CD4-positive, alpha-beta T cell treated with Interleukin-17A for 1 hour (primary cell): ENCODE measurements around the gene RNF41.
"Not testable (repeated sequence)": the region's sequence is repeated elsewhere in the genome, so short reads cannot be mapped to it uniquely, and the experiment has no call there.

Experiments used
- DNase-seq: peaks from one replicate; pipeline ENCODE4 v3.0.0-alpha.2; 2020

RNF41 gene

GRCh38 chr12:56221757-56222530 is at the start of gene RNF41:
Gene RNF41 (minus strand): TSS chr12:56221922. CDS start chr12:56214047, 7,875 bp downstream.
- peak; percentile 95 for DNase-seq

- peak; percentile 20 for DNase-seq
Measured at GRCh38 chr12:56271031-56271430, 49.3 kb upstream of the RNF41 start.

DNA sequence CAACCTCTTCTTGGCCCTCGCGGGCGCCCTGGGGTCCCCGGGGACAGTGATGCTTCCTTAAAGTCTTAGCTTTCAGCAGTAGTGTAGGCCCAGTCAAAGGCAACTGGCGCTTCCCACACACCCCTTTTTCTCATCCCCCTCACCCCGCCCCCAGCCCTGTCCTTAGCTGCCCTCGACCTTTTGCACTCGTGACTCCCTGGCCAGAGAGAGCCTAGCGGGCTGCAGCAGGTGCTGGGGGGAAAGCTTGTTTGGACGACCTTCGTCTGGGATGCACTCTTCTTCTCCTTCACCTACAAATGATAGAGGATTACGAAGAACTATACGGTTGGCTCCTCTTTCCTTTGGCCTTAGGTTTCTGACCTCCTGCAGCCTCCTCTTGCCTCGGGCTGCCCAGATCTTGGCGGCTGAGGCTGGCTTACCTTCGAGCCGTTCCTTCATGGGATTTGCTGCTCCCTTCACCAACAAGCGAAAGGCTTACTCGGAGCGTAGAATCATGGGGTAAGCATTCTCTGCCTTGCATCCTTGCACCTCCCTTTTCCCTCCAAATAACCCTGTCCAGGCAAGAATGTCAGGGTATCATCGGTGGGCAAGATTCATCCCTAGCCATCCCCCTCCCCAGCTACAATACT is 45.8 kb upstream of the RNF41 start:
- no peak for DNase-seq

DNA sequence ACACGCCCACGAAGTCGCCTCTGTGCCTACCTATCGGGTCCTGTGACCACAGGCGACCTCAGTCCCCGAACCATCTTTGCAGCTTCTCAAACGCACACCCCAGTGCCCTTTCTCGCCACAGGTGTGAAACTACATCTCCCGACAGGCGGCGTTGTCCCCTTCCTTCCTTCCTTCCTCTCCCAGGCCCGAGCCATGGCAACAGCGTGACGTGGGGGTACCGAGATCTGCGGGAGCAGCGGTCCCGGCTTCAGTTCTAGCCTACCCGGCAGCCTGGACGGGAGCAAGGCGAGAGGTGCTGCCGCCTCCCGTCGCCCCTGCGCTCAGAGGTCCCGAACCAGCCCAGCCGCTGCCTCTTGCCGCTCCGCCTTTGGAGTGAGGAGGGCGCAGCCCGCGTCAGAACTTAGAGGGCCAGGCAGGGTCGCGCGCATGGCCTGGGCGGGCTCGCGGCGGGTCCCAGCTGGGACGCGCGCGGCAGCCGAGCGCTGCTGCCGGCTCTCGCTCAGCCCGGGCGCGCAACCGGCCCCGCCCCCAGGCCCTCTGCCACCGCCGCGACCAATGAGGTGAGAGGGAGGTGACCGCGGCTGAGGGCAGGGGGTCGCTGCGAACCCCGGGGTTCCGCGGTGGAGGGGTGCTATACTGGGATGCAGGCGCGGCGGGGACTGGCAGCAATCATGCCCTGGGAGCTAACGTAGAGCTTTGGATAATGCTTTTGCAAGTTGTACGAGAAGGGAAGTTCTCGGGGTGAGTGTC is 45.1 kb upstream of the RNF41 start, which contains the start of gene COQ10A:
Gene COQ10A, plus strand, starts transcription at position 250 of the 750 bp plus-strand sequence. Its CDS starts 177 bp downstream, at position 427.
- peak; percentile 93 for DNase-seq

DNA sequence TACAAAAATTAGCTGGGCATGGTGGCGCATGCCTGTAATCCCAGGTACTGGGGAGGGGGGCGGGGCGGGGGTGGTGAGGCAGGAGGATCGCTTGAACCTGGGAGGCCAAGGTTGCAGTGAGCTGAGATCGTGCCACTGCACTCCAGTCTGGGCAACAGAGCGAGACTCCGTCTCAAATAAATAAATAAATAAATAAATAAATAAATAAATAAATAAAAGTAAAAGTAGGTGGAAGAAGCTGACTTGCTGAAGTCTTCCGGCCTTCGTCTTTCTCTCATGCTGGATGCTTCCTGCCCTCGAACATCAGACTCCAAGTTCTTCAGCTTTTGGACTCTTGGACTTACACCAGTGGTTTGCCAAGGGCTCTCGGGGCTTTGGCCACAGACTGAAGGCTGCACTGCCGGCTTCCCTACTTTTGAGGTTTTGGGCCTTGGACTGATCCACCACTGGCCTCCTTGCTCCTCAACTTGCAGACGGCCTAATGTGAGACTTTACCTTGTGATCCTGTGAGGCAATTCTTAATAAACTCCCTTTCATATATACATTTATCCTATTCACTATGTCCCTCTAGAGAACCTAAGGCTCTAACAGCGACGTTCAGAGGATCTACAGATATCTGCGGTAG is 44.5 kb upstream of the RNF41 start:
- not testable (repeated sequence) for DNase-seq

GRCh38 chr12:56262955-56263354 is 41.2 kb upstream of the RNF41 start:
- DNase-seq, result peak; percentile 14

- DNase-seq, result no peak
Measured at GRCh38 chr12:56261503-56262232, 39.9 kb upstream of the RNF41 start.

- DNase-seq, result no peak
Measured at GRCh38 chr12:56260921-56261320, 39.2 kb upstream of the RNF41 start.

DNA sequence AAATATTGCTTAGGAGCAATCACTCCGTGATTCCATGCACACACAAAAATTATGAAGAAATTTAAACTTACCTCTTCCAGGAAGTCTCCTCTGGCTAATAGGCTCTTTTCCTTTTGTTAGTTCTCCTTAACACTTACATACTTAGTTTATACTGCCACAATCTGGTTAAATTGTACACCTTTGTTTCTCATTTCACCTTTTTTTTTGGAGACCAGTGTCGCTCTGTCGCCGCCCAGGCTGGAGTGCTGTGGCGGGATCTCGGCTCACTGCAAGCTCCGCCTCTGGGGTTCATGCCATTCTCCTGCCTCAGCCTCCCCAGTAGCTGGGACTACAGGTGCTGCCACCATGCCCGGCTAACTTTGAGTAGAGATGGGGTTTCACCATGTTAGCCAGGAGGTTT is 38.7 kb upstream of the RNF41 start:
- DNase-seq, result no peak

DNA sequence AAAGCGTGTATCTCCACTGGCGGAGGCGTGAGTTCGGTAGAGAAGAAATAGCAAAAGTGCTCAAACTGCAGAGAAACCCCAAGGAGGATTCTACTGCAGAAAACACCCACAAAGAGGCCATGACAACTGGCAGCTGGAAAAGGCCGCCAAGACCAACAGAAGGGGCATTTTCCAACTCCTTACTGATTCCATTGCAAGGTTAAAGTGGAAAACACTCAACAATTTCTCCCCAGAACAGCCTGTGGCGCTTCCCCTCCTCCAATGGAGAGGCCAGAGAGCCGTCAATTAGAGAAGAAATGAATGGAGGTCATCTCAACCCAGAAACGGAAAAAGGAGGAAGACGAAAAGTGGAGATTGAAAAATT is 37.1 kb upstream of the RNF41 start:
- DNase-seq, result no peak

GRCh38 chr12:56258068-56258819 is 36.5 kb upstream of the RNF41 start, which contains the start of gene ANKRD52:
Gene ANKRD52 (minus strand): TSS chr12:56258384. CDS start chr12:56258269, 115 bp downstream.
- peak; percentile 77 for DNase-seq

- no peak for DNase-seq
Measured at GRCh38 chr12:56257491-56258067, 35.9 kb upstream of the RNF41 start.

- no peak for DNase-seq
Measured at GRCh38 chr12:56257071-56257470, 35.3 kb upstream of the RNF41 start.

DNA sequence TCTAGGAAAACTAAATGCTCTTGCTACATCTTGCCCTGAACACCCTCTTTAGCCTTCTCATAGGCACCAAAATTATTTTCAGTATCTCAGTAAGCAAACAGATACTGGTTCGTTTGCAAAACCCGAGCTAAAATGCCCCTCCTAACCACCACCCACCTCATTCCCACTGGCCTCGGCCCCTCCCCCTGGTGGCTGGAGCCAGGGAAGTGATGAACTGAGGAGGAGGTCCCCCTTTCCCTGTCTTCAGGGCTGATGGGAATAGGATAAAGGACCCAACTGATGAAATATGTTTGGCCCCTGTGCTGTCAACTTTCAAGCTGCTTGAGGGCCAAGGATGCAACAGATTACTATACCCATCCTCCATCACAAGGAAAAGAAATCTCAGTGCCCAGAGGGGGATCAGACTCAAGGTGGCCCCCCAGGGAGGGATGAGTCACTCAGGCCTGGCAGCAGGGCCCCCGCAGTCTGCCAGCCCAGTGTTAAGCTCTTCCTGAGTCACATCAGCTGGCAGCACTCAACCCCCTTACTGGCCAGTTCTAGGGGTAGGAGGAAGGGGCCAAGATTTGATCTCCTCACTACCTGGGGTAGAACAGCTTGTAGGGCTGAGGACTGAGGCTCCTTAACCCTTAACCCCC is 34.7 kb upstream of the RNF41 start:
- no peak for DNase-seq

- no peak for DNase-seq
Measured at GRCh38 chr12:56255671-56256070, 33.9 kb upstream of the RNF41 start.

DNA sequence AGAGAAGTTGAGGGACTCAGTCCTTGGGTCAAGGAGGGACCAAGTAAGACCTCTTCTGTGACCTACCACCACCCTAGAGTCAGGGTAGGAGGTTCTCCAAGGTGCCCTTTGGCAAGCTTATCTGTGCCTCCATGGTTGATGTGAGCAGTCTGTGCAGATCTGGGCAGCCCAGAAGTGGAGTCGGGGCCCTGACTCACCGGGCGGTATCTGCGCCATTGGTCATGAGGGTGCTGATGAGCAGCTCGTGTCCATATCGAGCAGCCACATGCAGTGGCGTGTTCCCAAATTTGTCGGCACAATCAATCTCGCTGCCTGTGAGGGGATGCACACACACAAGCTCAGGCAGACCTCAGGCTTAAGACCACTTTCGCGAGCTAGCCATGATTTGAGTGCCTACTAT is 31.4 kb upstream of the RNF41 start:
- no peak for DNase-seq

GRCh38 chr12:56252649-56253048 is 30.9 kb upstream of the RNF41 start:
- no peak for DNase-seq

DNA sequence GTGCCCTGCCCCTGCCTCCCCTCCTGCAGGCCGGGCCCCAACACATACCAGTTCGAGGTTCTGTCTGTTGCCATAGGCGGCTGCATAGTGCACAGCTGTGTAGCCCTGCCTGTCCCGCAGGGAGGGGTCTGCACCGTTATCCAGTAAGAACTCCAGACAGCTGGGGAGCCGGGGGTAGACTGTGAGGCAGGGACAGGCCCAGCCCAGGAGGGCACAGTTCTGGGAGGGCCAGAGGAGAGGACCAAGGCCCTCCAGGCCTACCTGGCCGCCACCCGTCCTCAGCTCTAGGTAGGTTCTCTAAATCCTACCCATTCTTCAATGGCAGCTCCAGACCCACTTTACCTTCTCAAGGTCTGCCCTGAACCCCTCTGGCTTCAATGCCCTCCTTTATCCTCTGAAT is 27.0 kb upstream of the RNF41 start:
- no peak for DNase-seq

DNA sequence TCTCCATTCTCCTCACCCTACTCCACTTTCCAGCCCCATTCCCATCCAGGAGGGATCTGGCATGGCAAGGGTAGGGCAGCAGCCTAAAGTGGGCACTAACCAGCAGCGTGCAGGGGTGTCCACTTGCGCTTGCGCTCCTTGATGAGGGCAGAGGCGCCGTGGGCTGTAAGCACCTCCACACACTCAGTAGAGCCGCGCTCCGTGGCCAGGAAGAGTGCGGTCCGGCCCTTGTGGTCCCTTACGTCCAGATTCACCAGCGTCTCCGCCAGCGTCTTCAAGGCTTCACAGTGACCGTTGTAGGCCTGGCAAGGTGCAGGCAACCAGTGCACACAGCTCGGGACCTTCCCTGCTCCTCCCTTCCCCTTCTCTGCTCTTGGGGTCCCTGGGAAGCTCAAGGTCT is 26.2 kb upstream of the RNF41 start:
- no peak for DNase-seq

DNA sequence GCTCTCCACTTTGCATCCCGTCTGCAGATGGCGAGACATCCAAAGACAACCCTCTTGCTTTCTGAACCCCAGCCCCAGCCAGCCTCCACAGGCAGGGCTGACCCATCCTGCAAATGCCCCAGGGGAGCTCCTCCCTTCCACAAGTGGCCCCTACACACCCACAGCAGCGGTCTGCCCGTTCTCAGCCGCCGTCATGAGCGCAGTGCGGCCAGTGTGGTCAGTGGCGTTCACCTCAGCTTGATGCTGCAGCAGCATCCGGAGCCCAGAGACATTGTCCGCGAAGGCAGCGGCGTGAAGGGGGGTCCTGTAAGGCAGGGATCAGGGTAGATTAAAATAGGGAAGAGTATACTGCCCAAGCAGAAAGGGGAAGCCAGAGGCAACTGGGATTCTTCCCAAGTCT is 22.8 kb upstream of the RNF41 start:
- no peak for DNase-seq

DNA sequence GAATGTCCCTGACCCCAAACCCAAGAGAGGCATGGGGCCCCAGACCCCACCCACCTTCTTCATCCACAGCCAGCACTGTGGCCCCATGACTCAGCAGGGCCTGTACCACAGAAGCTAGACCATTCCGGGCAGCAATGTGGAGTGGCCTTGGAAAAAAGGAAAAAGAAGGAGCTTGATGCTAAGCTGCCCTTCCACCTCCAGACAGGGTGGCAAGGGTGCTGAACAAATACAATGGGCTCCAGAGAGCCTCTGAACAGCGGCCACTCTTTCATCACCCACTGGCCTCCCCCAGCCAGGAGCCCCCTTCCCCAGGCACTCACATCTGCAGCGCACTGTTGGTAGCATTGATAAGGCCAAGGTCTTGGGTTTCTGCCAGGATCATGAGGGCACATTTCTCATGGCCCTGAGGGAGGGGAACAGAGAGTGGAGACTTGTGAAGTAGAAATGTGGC is 22.0 kb upstream of the RNF41 start:
- DNase-seq, result no peak
